PC-3 (cell line): ENCODE results near the gene ECHDC3. TPM values are rescaled to one million over a fixed set of nuclear protein-coding genes. Genes with fewer than 3 reads are reported as not detected.

Experiments used
- ATAC-seq: fragments of 200-7000 bp; cut with Tn5 transposase; 2 replicates; pipeline ENCODE4 v1.9.1; 2020; ENCODE audit warnings: mild to moderate bottlenecking, moderate library complexity
- BruUV-seq: library from RNA; stranded (reverse); fragments of 400-500 nt; replicated peaks from 2 replicates; lab custom pipeline; 2021; lab: Mats Ljungman, UMichigan
- CTCF ChIA-PET: fragments of 300-600 bp; sonication (Branson Sonifier 250); formaldehyde crosslinking; loops from one replicate; lab custom pipeline; 2022; ENCODE audit warnings: antibody characterized with exemption; lab: Charles Lee
- POLR2A ChIA-PET: fragments of 300-600 bp; sonication (Branson Sonifier 250); formaldehyde crosslinking; loops from one replicate; lab custom pipeline; 2022; ENCODE audit warnings: antibody characterized with exemption; ENCODE audit not compliant: unreplicated experiment; lab: Charles Lee
- DNase-seq: peaks from one replicate; pipeline ENCODE4 v3.0.0-alpha.2; 2015
- H2AFZ ChIP-seq: fragments of 300-600 bp; sonication (generic); 2 replicates; pipeline ENCODE4 v1.6.0; 2016; ENCODE audit warnings: antibody characterized with exemption, low read length
- H3F3A ChIP-seq: fragments of 300-600 bp; sonication (generic); one replicate; pipeline ENCODE4 v1.6.0; 2017; ENCODE audit warnings: antibody characterized with exemption, low read length, control low read depth, mild to moderate bottlenecking; ENCODE audit not compliant: unreplicated experiment
- H3K27ac ChIP-seq: fragments of 300-600 bp; sonication (generic); 2 replicates; pipeline ENCODE4 v1.5.1; 2016; ENCODE audit warnings: mild to moderate bottlenecking, low read length
- H3K27me3 ChIP-seq: fragments of 300-600 bp; sonication (generic); 2 replicates; pipeline ENCODE4 v1.6.1; 2016; ENCODE audit warnings: low read length, mixed read lengths
- H3K36me3 ChIP-seq: fragments of 300-600 bp; sonication (generic); 2 replicates; pipeline ENCODE4 v1.6.1; 2016; ENCODE audit warnings: low read depth, mixed run types, low read length, mixed read lengths
- H3K4me1 ChIP-seq: fragments of 300-600 bp; sonication (generic); 2 replicates; pipeline ENCODE4 v1.5.1; 2016; ENCODE audit warnings: low read length; ENCODE audit not compliant: insufficient read depth
- H3K4me2 ChIP-seq: fragments of 300-600 bp; sonication (generic); 2 replicates; pipeline ENCODE4 v1.6.0; 2016; ENCODE audit warnings: low read length
- H3K4me3 ChIP-seq: fragments of 300-600 bp; sonication (generic); 2 replicates; pipeline ENCODE4 v1.5.1; 2016; ENCODE audit warnings: mild to moderate bottlenecking, low read length, mixed read lengths
- H3K79me2 ChIP-seq: fragments of 300-600 bp; sonication (generic); 2 replicates; pipeline ENCODE4 v1.6.1; 2017; ENCODE audit warnings: low read length, mixed read lengths
- H3K9ac ChIP-seq: fragments of 300-600 bp; sonication (generic); 2 replicates; pipeline ENCODE4 v1.6.0; 2016; ENCODE audit warnings: mild to moderate bottlenecking, low read length
- H3K9me2 ChIP-seq: fragments of 300-600 bp; sonication (generic); replicated peaks from 2 replicates; pipeline ENCODE4 v1.6.1; 2016; ENCODE audit warnings: mixed run types, low read length, mixed read lengths
- H3K9me3 ChIP-seq: fragments of 300-600 bp; sonication (generic); 2 replicates; pipeline ENCODE4 v1.6.1; 2016; ENCODE audit warnings: low read length, mixed read lengths
- H4K20me1 ChIP-seq: fragments of 300-600 bp; sonication (generic); 2 replicates; pipeline ENCODE4 v1.6.1; 2016; ENCODE audit warnings: low read length, mixed read lengths
- CTCF ChIP-seq: fragments of 300-600 bp; sonication (generic); conservative IDR thresholded peaks from 2 replicates; pipeline ENCODE4 v1.5.1; 2017; ENCODE audit warnings: antibody characterized with exemption, low read depth, mild to moderate bottlenecking, low read length
- EZH2 ChIP-seq: fragments of 300-600 bp; sonication (generic); IDR thresholded peaks from one replicate; pipeline ENCODE4 v1.6.1; 2017; ENCODE audit warnings: antibody characterized with exemption, mild to moderate bottlenecking, low read length; ENCODE audit not compliant: unreplicated experiment
- EZH2phosphoT487 ChIP-seq: fragments of 300-600 bp; sonication (generic); IDR thresholded peaks from 2 replicates; pipeline ENCODE4 v1.6.1; 2018; ENCODE audit warnings: mild to moderate bottlenecking, antibody characterized with exemption, low read length, borderline replicate concordance
- intact Hi-C: fragments of 100-400 bp; cut with micrococcal nuclease; formaldehyde crosslinking; loops from 2 replicates; pipeline ENCODE4 v1.9.0; 2023
- total RNA-seq: library from RNA; depleted of rRNA; stranded (reverse); fragments of >200 nt; gene quantifications from 2 replicates; pipeline ENCODE4 v1.2.3, GENCODE V29; 2014

Gene ECHDC3
- total RNA-seq, 1 experiment from 2014 or later = not detected

DNA sequence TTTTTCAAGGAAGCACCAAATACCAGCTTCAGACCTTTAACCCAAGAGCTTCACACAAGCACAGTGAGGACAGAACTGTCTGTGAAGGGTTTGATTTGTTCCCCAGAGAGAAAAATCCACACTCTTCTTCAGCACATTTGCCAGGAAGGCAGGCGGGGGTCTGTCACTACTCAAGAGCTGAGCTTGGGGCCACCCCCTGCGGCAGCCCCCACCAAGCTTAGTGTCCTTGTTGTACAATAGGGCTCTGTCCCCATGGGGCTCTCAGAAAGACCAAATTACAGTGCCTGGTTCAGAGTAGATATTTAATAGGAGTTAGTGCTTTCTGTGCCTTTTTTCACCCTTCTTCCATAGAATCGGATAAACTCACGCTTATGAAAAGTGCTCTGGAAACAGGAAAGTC, 12.4 kb downstream of the ECHDC3 start:
- Histone ChIP-seq H3K4me1 (no peaks in the 10 kb centered on the region), H3K4me3 (no peak overlapping the region), H3K4me2 (no peak overlapping the region), H2AFZ (no peak overlapping the region), H4K20me1 (no peaks in the 10 kb centered on the region), H3F3A (no peaks in the 10 kb centered on the region), H3K27me3 (no peaks in the 10 kb centered on the region), H3K79me2 (no peaks in the 10 kb centered on the region), H3K9ac (no peak overlapping the region), H3K9me3 (no peaks in the 10 kb centered on the region), H3K36me3 (no peaks in the 10 kb centered on the region; the same call in 1 of the 2 replicates), H3K27ac (no peak overlapping the region), H3K9me2 (no peaks in the 10 kb centered on the region)
- ChIA-PET CTCF (no interaction called here), POLR2A (no interaction called here)
- DNase-seq = no peak
- intact Hi-C loops = no loop called here
- TF ChIP-seq EZH2 (no peak), CTCF (no peak), EZH2phosphoT487 (no peak)
- BruUV-seq = no TSS peak
- no peak for ATAC-seq

GRCh38 chr10:11755512-11756263, 13.5 kb downstream of the ECHDC3 start:
- TF ChIP-seq EZH2phosphoT487 (no peak), CTCF (no peak), EZH2 (no peak)
- Histone ChIP-seq H3F3A (no peaks in the 10 kb centered on the region), H3K9me3 (no peaks in the 10 kb centered on the region), H3K9me2 (no peaks in the 10 kb centered on the region), H3K4me3 (no peak overlapping the region), H3K27me3 (no peaks in the 10 kb centered on the region), H3K79me2 (no peaks in the 10 kb centered on the region), H3K4me1 (no peaks in the 10 kb centered on the region), H2AFZ (no peak overlapping the region), H4K20me1 (no peaks in the 10 kb centered on the region), H3K9ac (no peak overlapping the region), H3K36me3 (no peaks in the 10 kb centered on the region; the same call in 1 of the 2 replicates), H3K4me2 (no peak overlapping the region), H3K27ac (no peak overlapping the region)
- no TSS peak for BruUV-seq
- DNase-seq (no peak), ATAC-seq (no peak)
- intact Hi-C loops = no loop called here
- ChIA-PET POLR2A (no interaction called here), CTCF (no interaction called here)

- no peaks in the 10 kb centered on the region for H4K20me1 ChIP-seq
- H2AFZ ChIP-seq = no peak overlapping the region
- CTCF ChIA-PET = interaction anchor here (1.4 kb wide), 1 partner anchor 332 kb away, joined by 4 read pairs; no protein-coding TSS in a partner anchor
- H3K9me3 ChIP-seq = no peaks in the 10 kb centered on the region
- ATAC-seq (no peak), DNase-seq (no peak)
- POLR2A ChIA-PET = no interaction called here
- no peaks in the 10 kb centered on the region for H3K9me2 ChIP-seq
- H3K9ac ChIP-seq = no peak overlapping the region
- BruUV-seq = no TSS peak
- no peaks in the 10 kb centered on the region; the same call in 1 of the 2 replicates for H3K36me3 ChIP-seq
- no peaks in the 10 kb centered on the region for H3F3A ChIP-seq
- H3K4me2 ChIP-seq = no peak overlapping the region
- intact Hi-C loops = no loop called here
- no peaks in the 10 kb centered on the region for H3K27me3 ChIP-seq
- TF ChIP-seq EZH2phosphoT487 = no peak
- no peak for TF ChIP-seq CTCF
- no peak for TF ChIP-seq EZH2
- no peaks in the 10 kb centered on the region for H3K4me1 ChIP-seq
- no peak overlapping the region for H3K27ac ChIP-seq
- no peaks in the 10 kb centered on the region for H3K79me2 ChIP-seq
- H3K4me3 ChIP-seq = no peak overlapping the region
Measured at GRCh38 chr10:11756766-11757315, 14.7 kb downstream of the ECHDC3 start.
